VCaP (cell line): ENCODE results near the gene CCDC124.

Source experiments
- H3K27ac ChIP-seq: fragments of 450-650 bp; 2 replicates; pipeline ENCODE4 v1.5.1; 2017
- CTCF ChIP-seq: fragments of 450-650 bp; conservative IDR thresholded peaks from 2 replicates; pipeline ENCODE4 v1.5.1; 2017; ENCODE audit warnings: mild to moderate bottlenecking, moderate library complexity

Gene CCDC124

DNA sequence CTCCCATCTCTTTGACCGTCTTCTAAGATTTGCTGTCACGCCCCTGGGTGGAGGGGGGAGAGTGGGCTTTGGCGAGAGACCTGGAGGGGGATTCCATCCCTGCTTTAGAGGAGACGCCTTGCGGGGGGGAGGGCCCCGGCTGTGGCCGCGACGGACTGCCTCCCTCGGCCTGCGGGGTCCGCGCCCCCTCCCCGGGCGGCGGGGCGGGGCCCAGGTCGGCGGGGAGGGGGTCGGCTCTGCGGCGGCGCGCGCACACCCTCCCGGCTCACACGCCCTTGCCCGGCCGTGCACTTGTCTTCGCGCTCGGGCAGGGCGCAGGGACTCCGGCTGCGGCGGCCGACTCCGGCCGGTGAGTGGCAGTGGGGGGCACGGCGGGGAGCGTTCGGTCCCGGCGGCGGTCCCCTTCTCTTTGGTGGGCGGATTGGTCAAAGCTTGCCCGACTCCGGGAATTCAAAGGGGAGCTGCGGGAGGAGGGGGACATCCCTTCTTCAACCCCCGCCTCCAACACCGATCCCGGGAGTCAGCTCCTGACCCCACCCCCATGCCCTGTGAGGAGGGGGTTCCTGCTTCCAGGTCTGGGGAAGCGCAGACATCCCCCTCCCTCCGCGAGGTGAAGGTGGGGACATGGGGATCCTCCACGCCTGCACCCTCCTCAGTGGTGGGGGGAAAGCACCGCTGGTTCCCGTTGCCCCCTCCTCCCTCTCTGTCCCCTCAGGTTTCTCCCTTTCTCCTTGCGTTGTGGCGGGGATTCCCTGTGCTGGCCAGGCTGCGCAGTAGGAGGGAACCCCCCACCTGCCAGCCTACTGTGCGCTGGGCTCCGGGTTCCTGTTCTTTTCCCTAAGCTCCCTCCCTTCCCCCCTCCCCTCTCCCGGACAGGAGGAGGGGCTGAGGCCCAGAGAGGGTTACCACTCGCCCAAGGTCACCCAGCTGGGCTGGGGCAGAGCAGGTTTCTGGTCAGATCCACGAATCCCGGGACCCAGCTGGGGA is 19.5 kb downstream of the CCDC124 start:
- TF ChIP-seq CTCF: no peak
- H3K27ac ChIP-seq: no peak overlapping the region

DNA sequence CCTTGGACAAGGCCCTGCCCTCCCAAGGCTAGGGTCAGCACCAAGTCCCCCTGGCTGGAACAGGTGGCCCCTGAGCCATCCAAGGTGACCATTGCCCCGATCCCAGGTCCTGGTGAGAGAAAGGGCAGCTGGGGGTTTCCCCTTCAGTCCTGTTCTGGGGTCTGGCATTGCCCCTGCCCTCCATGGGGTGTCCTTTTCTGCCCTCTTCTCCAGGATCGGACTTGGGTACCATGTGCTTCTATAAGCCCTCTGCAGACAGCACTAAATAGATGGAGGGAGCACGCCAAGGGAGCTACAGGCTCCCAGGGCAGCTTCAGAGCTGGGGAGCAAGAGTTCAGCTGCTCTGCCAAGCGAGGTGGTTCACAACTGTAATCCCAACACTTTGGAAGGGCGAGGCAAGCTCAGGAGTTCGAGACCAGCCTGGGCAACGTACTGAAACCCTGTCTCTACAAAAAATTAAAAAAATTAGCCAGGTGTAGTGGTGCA is 20.5 kb downstream of the CCDC124 start:
- H3K27ac ChIP-seq: no peak overlapping the region
- TF ChIP-seq CTCF: no peak

GRCh38 chr19:17953869-17954268 is 21.1 kb downstream of the CCDC124 start:
- no peak overlapping the region for H3K27ac ChIP-seq
- TF ChIP-seq CTCF: no peak

DNA sequence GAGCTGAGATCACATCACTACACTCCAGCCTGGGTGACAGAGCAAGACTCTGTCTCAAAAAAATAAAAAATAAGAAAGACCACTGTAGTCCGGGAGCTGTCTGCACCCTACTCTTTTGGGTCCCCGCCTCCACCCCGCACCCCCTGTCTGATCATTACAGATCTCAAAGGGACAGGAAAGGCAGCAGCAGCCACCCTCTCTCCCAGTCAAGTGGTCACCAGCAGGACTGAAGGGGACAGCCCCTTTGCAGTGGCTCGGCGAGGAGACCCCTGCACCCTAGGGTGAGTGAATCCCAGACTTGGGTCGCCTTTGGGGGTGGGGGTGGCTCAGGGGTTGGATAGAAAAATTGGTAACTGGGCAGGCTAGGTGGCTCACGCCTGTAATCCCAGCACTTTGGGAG is 21.6 kb downstream of the CCDC124 start:
- no peak for TF ChIP-seq CTCF
- H3K27ac ChIP-seq: no peak overlapping the region

DNA sequence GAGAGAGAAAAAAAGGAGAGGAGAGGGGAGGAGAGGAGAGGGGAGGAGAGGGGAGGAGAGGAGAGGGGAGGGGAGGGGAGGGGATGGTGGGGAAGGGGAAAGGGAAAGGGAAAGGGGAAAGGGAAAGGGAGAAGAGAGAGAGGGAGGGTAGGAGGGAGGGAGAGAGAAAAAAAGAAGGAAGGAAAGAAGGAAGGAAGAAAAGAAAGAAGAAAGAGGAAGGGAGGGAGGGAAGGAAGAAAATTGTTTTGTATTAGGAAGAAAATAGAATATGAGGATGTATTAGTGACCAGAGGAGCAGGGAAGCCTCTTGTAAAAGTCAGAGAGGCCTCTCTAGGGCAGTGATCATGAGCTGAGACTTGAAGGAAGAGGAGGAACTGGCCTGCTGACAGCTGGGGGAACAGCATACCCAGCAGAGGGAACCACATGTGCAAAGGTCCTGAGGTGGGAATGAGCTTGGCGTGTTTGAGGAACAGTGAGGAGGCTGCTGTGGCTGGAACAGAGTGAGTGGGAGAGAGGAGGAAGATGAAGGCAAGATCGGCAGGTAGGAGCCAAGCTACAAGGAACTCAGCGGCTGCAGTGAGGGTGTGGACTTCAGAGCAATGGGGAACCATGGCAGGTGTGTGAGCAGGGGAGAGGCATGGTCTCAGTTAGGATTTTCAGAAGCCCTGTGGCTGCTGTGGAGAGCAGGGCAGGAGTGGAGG is 24.5 kb downstream of the CCDC124 start:
- TF ChIP-seq CTCF: no peak
- H3K27ac ChIP-seq: no peak overlapping the region

DNA sequence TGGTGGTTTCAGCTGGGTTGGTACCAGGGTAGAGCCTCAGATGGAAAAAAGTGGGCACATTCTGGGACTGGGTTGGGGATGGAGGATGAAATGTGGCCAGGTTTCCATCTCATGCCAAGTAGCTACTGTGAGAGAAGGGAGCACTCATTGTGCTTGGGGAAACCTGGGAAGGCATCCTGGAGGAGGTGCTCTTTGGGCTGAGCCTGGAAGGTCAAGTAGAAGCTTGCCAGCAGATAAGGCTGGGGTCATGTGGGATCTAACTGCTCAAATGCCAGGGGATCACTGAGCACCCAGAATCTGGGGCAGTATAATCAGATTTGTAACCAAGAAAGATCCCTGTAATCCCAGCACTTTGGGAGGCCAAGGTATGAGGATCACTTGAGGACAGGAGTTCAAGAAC is 25.1 kb downstream of the CCDC124 start:
- no peak for TF ChIP-seq CTCF
- no peak overlapping the region for H3K27ac ChIP-seq

- no peak for TF ChIP-seq CTCF
- H3K27ac ChIP-seq: no peak overlapping the region
Measured at GRCh38 chr19:17963936-17964691, 31.3 kb downstream of the CCDC124 start.
